B cell (primary cell): ENCODE measurements around the gene ITIH2. TPM values are rescaled to one million over a fixed set of nuclear protein-coding genes. Genes with fewer than 3 reads are reported as not detected.

Experiments
- ATAC-seq: fragments of 200-7000 bp; cut with Tn5 transposase; one replicate; pipeline ENCODE4 v1.10.0; 2021; ENCODE audit warnings: low read depth, mild to moderate bottlenecking, moderate number of reproducible peaks, moderate library complexity
- CTCF ChIA-PET: fragments of 350-600 bp; sonication (Branson Sonifier 250); formaldehyde crosslinking; loops from one replicate; lab custom pipeline; 2021; ENCODE audit warnings: antibody characterized with exemption, inconsistent platforms; lab: Charles Lee
- POLR2A ChIA-PET: fragments of 350-600 bp; sonication (Branson Sonifier 250); formaldehyde crosslinking; loops from one replicate; lab custom pipeline; 2021; ENCODE audit warnings: antibody characterized with exemption; lab: Charles Lee
- DNase-seq: peaks from one replicate; pipeline ENCODE4 v3.0.0; 2013
- H2AFZ ChIP-seq: 2 replicates; pipeline ENCODE4 v1.6.1; 2012; ENCODE audit warnings: mild to moderate bottlenecking, low read depth, low read length; ENCODE audit not compliant: insufficient read depth, poor library complexity, severe bottlenecking
- H3K27ac ChIP-seq, 2 donors: 1 replicate in 1 of 2; 2 replicates in 1 of 2; pipeline ENCODE4 v1.5.1; 2012 to 2013; ENCODE audit warnings: low read length in 2 of 2, mild to moderate bottlenecking in 2 of 2, moderate library complexity in 1 of 2
- H3K27me3 ChIP-seq, 4 experiments: fragments of 200-600 bp in 1 of 4; sonication (generic) in 1 of 4; replicated peaks in 1 of 4; 1 replicate in 2 of 4; 2 replicates in 2 of 4; pipeline versions ENCODE4 v1.6.1 to v1.7.0; 2013 to 2016; ENCODE audit warnings: low read length in 3 of 4, mild to moderate bottlenecking in 2 of 4, mixed read lengths in 1 of 4, moderate library complexity in 1 of 4; ENCODE audit not compliant: insufficient read depth in 4 of 4, control insufficient read depth in 3 of 4; ENCODE audit errors: control extremely low read depth in 1 of 4
- H3K36me3 ChIP-seq, 2 experiments: replicated peaks in 1 of 2; 1 replicate in 1 of 2; 2 replicates in 1 of 2; pipeline versions ENCODE4 v1.6.1 to v1.7.1; 2013; ENCODE audit warnings: low read length in 1 of 2; ENCODE audit not compliant: insufficient read depth in 2 of 2, control insufficient read depth in 1 of 2; ENCODE audit errors: control extremely low read depth in 1 of 2, extremely low read depth in 1 of 2
- H3K4me1 ChIP-seq, 2 donors: fragments of 200-600 bp in 1 of 2; sonication (generic) in 1 of 2; 1 replicate in 1 of 2; 2 replicates in 1 of 2; pipeline versions ENCODE4 v1.5.1 to v1.6.1; 2013 to 2017; ENCODE audit warnings: low read length in 2 of 2; ENCODE audit not compliant: control insufficient read depth in 2 of 2, insufficient read depth in 2 of 2
- H3K4me2 ChIP-seq: replicated peaks from 2 replicates; pipeline ENCODE3; 2012; ENCODE audit warnings: mild to moderate bottlenecking, low read depth, low read length; ENCODE audit not compliant: poor library complexity, severe bottlenecking
- H3K4me3 ChIP-seq, 5 experiments: fragments of 200-600 bp in 1 of 5; sonication (generic) in 1 of 5; 1 replicate in 3 of 5; 2 replicates in 2 of 5; pipeline versions ENCODE4 v1.5.1 to v1.7.0; 2011 to 2016; ENCODE audit warnings: low read length in 4 of 5, mild to moderate bottlenecking in 4 of 5, low read depth in 2 of 5, control low read depth in 1 of 5, moderate library complexity in 1 of 5; ENCODE audit not compliant: insufficient read depth in 1 of 5; ENCODE audit errors: control extremely low read depth in 1 of 5, extremely low read depth in 1 of 5
- H3K79me2 ChIP-seq: fragments of 200-600 bp; sonication (generic); one replicate; pipeline ENCODE4 v1.6.0; 2016; ENCODE audit warnings: low read length; ENCODE audit not compliant: control insufficient read depth, insufficient read depth
- H3K9ac ChIP-seq: fragments of 200-600 bp; sonication (generic); 2 replicates; pipeline ENCODE4 v1.6.1; 2017; ENCODE audit warnings: mild to moderate bottlenecking, low read length, moderate library complexity
- H3K9me3 ChIP-seq, 3 donors: one replicate each; pipeline versions ENCODE4 v1.6.1 to v1.7.1; 2013; ENCODE audit warnings: low read length in 2 of 3; ENCODE audit not compliant: control insufficient read depth in 2 of 3, insufficient read depth in 1 of 3; ENCODE audit errors: control extremely low read depth in 1 of 3
- H4K20me1 ChIP-seq: 2 replicates; pipeline ENCODE4 v1.6.0; 2012; ENCODE audit warnings: mild to moderate bottlenecking, low read length; ENCODE audit not compliant: insufficient read depth, control insufficient read depth, poor library complexity, severe bottlenecking
- H3K27ac Mint-ChIP-seq: one replicate; pipeline ENCODE4 v1.8.0; 2021; ENCODE audit warnings: mixed read lengths
- H3K27me3 Mint-ChIP-seq: one replicate; pipeline ENCODE4 v1.8.0; 2021; ENCODE audit warnings: mixed read lengths
- H3K4me1 Mint-ChIP-seq: one replicate; pipeline ENCODE4 v1.8.0; 2021; ENCODE audit warnings: mixed read lengths
- H3K4me3 Mint-ChIP-seq: one replicate; pipeline ENCODE4 v1.8.0; 2021; ENCODE audit warnings: mixed read lengths
- H3K9me3 Mint-ChIP-seq: one replicate; pipeline ENCODE4 v1.8.0; 2022; ENCODE audit warnings: mixed read lengths; ENCODE audit not compliant: insufficient read depth
- CTCF ChIP-seq: fragments of 200-600 bp; IDR thresholded peaks from one replicate; pipeline ENCODE4 v1.8.0; 2022; ENCODE audit warnings: antibody characterized with exemption, mild to moderate bottlenecking
- EZH2 ChIP-seq: IDR thresholded peaks from 2 replicates; pipeline ENCODE4 v1.6.1; 2012; ENCODE audit warnings: borderline replicate concordance, low read depth, mild to moderate bottlenecking, moderate library complexity, low read length; ENCODE audit not compliant: insufficient read depth, poor library complexity, severe bottlenecking
- WGBS: methylation state at CpG from one replicate; pipeline ENCODE4 v1.1.5; 2013; ENCODE audit warnings: missing lambda C conversion rate; ENCODE audit not compliant: insufficient coverage; 5-methylcytosine and 5-hydroxymethylcytosine counted together
- intact Hi-C: fragments of 100-400 bp; cut with micrococcal nuclease; formaldehyde crosslinking; loops from one replicate; pipeline ENCODE4 v1.10.0; 2022
- polyA plus RNA-seq: library from polyadenylated mRNA; depleted of rRNA; stranded (reverse); fragments of >200 nt; gene quantifications from 2 replicates; pipeline ENCODE4 v1.2.3, GENCODE V29; 2012
- total RNA-seq, 2 donors: library from RNA; stranded (reverse); fragments of 120-200 nt in 1 of 2; gene quantifications; 1 replicate in 1 of 2; 2 replicates in 1 of 2; pipeline versions ENCODE4 v1.2.3 to v1.2.4, GENCODE V29; 2013 to 2022

Gene ITIH2
- total and polyA plus RNA-seq, 2 donors (not counting 1 experiment from before 2014, with no cell fraction given) = not detected

- no peak overlapping the region for H2AFZ ChIP-seq
- H4K20me1 ChIP-seq = no peaks in the 10 kb centered on the region
- WGBS = no CpG with 5 or more reads among the region's 2 CpGs
- ATAC-seq (no peak), DNase-seq (no peak)
- no peak overlapping the region for H3K4me3 ChIP-seq
- TF ChIP-seq EZH2 (no peak), CTCF (no peak)
- H3K27ac ChIP-seq = no peak overlapping the region
- ChIA-PET CTCF (interaction anchor here (1.1 kb wide), 1 partner anchor 13 kb away, joined by 3 read pairs; no protein-coding TSS in a partner anchor), POLR2A (no interaction called here)
- H3K36me3 ChIP-seq = no peaks in the 10 kb centered on the region
- H3K9ac ChIP-seq = no peak overlapping the region
- Mint-ChIP-seq H3K4me1 (no peaks in the 10 kb centered on the region), H3K27me3 (peaks cover 57% of the 10 kb centered on the region), H3K4me3 (no peak overlapping the region), H3K9me3 (no peaks in the 10 kb centered on the region), H3K27ac (no peak overlapping the region)
- H3K4me1 ChIP-seq = no peaks in the 10 kb centered on the region
- intact Hi-C loops = no loop called here
- peaks cover 0 to 3% (median 2%) of the 10 kb centered on the region in 4 experiments for H3K27me3 ChIP-seq
- no peaks in the 10 kb centered on the region for H3K79me2 ChIP-seq
- no peak overlapping the region for H3K4me2 ChIP-seq
- no peaks in the 10 kb centered on the region for H3K9me3 ChIP-seq
Measured at GRCh38 chr10:7700577-7701125, 2.5 kb upstream of the ITIH2 start.

GRCh38 chr10:7701158-7701742 lies 1.9 kb upstream of the ITIH2 start:
- Histone ChIP-seq H3K4me3 (no peak overlapping the region), H3K27me3 (peaks cover 0 to 3% (median under 1%) of the 10 kb centered on the region in 4 experiments), H3K9me3 (no peaks in the 10 kb centered on the region), H3K9ac (no peak overlapping the region), H2AFZ (no peak overlapping the region), H4K20me1 (no peaks in the 10 kb centered on the region), H3K4me1 (no peaks in the 10 kb centered on the region), H3K36me3 (no peaks in the 10 kb centered on the region), H3K27ac (no peak overlapping the region), H3K4me2 (no peak overlapping the region), H3K79me2 (no peaks in the 10 kb centered on the region)
- TF ChIP-seq CTCF (no peak), EZH2 (no peak)
- no peaks in the 10 kb centered on the region for H3K9me3 Mint-ChIP-seq
- peaks cover 59% of the 10 kb centered on the region for H3K27me3 Mint-ChIP-seq
- CTCF ChIA-PET = interaction anchor here (1.1 kb wide), 1 partner anchor 14 kb away, joined by 3 read pairs; no protein-coding TSS in a partner anchor
- no peaks in the 10 kb centered on the region for H3K4me1 Mint-ChIP-seq
- DNase-seq (no peak), ATAC-seq (no peak)
- POLR2A ChIA-PET = no interaction called here
- H3K27ac Mint-ChIP-seq = no peak overlapping the region
- intact Hi-C loops = no loop called here
- no peak overlapping the region for H3K4me3 Mint-ChIP-seq
- 50% methylated on average over 2 of the region's 8 CpGs for WGBS
